Tibial nerve (tissue), 4 donors: ENCODE data around the gene FLOT1.
"Not testable (repeated sequence)": the region's sequence is repeated elsewhere in the genome, so short reads cannot be mapped to it uniquely, and the experiment has no call there.

ENCODE experiments used
- EP300 ChIP-seq, 2 donors: sonication (generic); formaldehyde crosslinking; IDR thresholded peaks; one replicate each; pipeline ENCODE4 v1.6.1; 2017; ENCODE audit warnings: antibody characterized with exemption in 2 of 2, mild to moderate bottlenecking in 1 of 2
- POLR2A ChIP-seq, 2 donors: fragments of 450-650 bp; IDR thresholded peaks; one replicate each; pipeline ENCODE4 v1.6.1; 2017; ENCODE audit warnings: antibody characterized with exemption in 2 of 2, mild to moderate bottlenecking in 2 of 2, moderate library complexity in 2 of 2
- TF ChIP-seq, protein P1 (sequence below), 5 experiments: fragments of 200-600 bp in 3 of 5; fragments of 450-650 bp in 2 of 5; sonication (generic) in 3 of 5; IDR thresholded peaks; one replicate each; pipeline ENCODE4 v1.5.1; 2016 to 2019; ENCODE audit warnings: antibody characterized with exemption in 5 of 5, mild to moderate bottlenecking in 3 of 5, moderate library complexity in 2 of 5

DNA sequence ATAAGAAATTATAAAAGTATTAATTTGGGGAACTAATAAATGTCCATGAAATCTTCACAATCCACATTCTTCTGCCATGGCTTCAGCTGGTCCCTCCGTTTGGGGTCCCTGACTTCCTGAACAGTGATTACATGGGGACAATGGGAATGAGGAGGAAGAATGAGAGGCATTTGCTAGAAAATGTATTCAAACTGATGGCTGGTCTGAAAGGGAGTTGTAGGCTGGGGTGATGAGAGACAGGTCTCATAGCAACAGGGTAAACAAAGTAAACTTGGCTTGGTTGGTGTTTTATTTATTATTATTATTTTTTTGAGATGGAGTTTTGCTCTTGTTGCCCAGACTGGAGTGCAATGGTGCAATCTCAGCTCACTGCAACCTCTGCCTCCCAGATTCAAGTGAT, 23.0 kb upstream of the FLOT1 start:
- TF ChIP-seq, protein P1, sequence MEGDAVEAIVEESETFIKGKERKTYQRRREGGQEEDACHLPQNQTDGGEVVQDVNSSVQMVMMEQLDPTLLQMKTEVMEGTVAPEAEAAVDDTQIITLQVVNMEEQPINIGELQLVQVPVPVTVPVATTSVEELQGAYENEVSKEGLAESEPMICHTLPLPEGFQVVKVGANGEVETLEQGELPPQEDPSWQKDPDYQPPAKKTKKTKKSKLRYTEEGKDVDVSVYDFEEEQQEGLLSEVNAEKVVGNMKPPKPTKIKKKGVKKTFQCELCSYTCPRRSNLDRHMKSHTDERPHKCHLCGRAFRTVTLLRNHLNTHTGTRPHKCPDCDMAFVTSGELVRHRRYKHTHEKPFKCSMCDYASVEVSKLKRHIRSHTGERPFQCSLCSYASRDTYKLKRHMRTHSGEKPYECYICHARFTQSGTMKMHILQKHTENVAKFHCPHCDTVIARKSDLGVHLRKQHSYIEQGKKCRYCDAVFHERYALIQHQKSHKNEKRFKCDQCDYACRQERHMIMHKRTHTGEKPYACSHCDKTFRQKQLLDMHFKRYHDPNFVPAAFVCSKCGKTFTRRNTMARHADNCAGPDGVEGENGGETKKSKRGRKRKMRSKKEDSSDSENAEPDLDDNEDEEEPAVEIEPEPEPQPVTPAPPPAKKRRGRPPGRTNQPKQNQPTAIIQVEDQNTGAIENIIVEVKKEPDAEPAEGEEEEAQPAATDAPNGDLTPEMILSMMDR (IDR thresholded peaks at IDR 0.05), result not testable (repeated sequence)
- TF ChIP-seq POLR2A, EP300 (IDR thresholded peaks at IDR 0.05): not testable (repeated sequence)
